Keratinocyte (primary cell): Measurements from ENCODE around the gene EXOSC5. TPM values are rescaled to one million over a fixed set of nuclear protein-coding genes. Genes with fewer than 3 reads are reported as not detected.
"Not testable (repeated sequence)": the region's sequence is repeated elsewhere in the genome, so short reads cannot be mapped to it uniquely, and the experiment has no call there.

Source experiments
- DNase-seq: peaks from one replicate; pipeline ENCODE4 v3.0.0-alpha.2; 2011; ENCODE audit warnings: low read depth, missing footprints, low spot score
- FAIRE-seq: peaks from 2 replicates; lab custom pipeline; 2011; peaks lifted over from hg19 to GRCh38; lab: Jason Lieb, UNC
- H2AFZ ChIP-seq: 2 replicates; pipeline ENCODE4 v1.6.0; 2012; ENCODE audit warnings: low read length, control low read depth, inconsistent platforms; ENCODE audit not compliant: control insufficient read depth
- H3K27ac ChIP-seq: 2 replicates; pipeline ENCODE4 v1.5.1; 2011; ENCODE audit warnings: low read length; ENCODE audit not compliant: control insufficient read depth, insufficient read depth
- H3K27me3 ChIP-seq: 3 replicates; pipeline ENCODE4 v1.6.0; 2011; ENCODE audit warnings: low read length; ENCODE audit not compliant: control insufficient read depth, insufficient read depth; ENCODE audit errors: extremely low read depth
- H3K36me3 ChIP-seq, 2 experiments: 2 replicates in 1 of 2; 3 replicates in 1 of 2; pipeline ENCODE4 v1.5.1; 2011; ENCODE audit warnings: low read length in 2 of 2, mild to moderate bottlenecking in 1 of 2; ENCODE audit not compliant: control insufficient read depth in 2 of 2, insufficient read depth in 2 of 2; ENCODE audit errors: extremely low read depth in 1 of 2
- H3K4me1 ChIP-seq: 3 replicates; pipeline ENCODE4 v1.5.1; 2011; ENCODE audit warnings: low read length; ENCODE audit not compliant: control insufficient read depth, insufficient read depth; ENCODE audit errors: extremely low read depth
- H3K4me2 ChIP-seq: 3 replicates; pipeline ENCODE4 v1.6.0; 2011; ENCODE audit warnings: low read depth, low read length; ENCODE audit not compliant: control insufficient read depth, insufficient read depth; ENCODE audit errors: extremely low read depth
- H3K4me3 ChIP-seq, 3 experiments: fragments of 200-600 bp in 1 of 3; sonication (generic) in 1 of 3; 2 replicates in 2 of 3; 3 replicates in 1 of 3; pipeline ENCODE4 v1.5.1; 2011 to 2016; ENCODE audit warnings: low read length in 3 of 3, mild to moderate bottlenecking in 3 of 3, control low read depth in 2 of 3, inconsistent platforms in 1 of 3, low read depth in 1 of 3, mixed read lengths in 1 of 3, mixed run types in 1 of 3, moderate library complexity in 1 of 3; ENCODE audit not compliant: control insufficient read depth in 2 of 3, insufficient read depth in 2 of 3; ENCODE audit errors: extremely low read depth in 1 of 3
- H3K79me2 ChIP-seq: 2 replicates; pipeline ENCODE4 v1.6.0; 2012; ENCODE audit warnings: low read length; ENCODE audit not compliant: control insufficient read depth, insufficient read depth
- H3K9ac ChIP-seq: 3 replicates; pipeline ENCODE4 v1.6.0; 2011; ENCODE audit warnings: low read length; ENCODE audit not compliant: control insufficient read depth, insufficient read depth; ENCODE audit errors: extremely low read depth
- H3K9me1 ChIP-seq: 3 replicates; pipeline ENCODE4 v1.6.0; 2011; ENCODE audit warnings: low read length; ENCODE audit not compliant: control insufficient read depth, insufficient read depth; ENCODE audit errors: extremely low read depth
- H3K9me3 ChIP-seq: 2 replicates; pipeline ENCODE4 v1.5.1; 2012; ENCODE audit warnings: low read depth, low read length; ENCODE audit not compliant: control insufficient read depth
- H4K20me1 ChIP-seq: 3 replicates; pipeline ENCODE4 v1.6.0; 2011; ENCODE audit warnings: low read length; ENCODE audit not compliant: control insufficient read depth, insufficient read depth; ENCODE audit errors: extremely low read depth
- EZH2 ChIP-seq: IDR thresholded peaks from one replicate; pipeline ENCODE4 v1.6.1; 2012; ENCODE audit warnings: inconsistent platforms, mild to moderate bottlenecking, low read length, moderate library complexity
- dilution Hi-C: fragments of 300-500 bp; cut with MboI; formaldehyde crosslinking; loops from one replicate; pipeline ENCODE4 v1.7.0; 2020; ENCODE audit warnings: low sequenced_read_pairs; ENCODE audit not compliant: extremely low pct_ligation_motif_present
- polyA plus RNA-seq, 5 experiments: library from polyadenylated mRNA; depleted of rRNA in 3 of 5; stranded (reverse) in 3 of 5; stranded (forward) in 1 of 5; unstranded in 1 of 5; fragments of >200 nt; gene quantifications; 1 replicate in 1 of 5; 2 replicates in 3 of 5; 3 replicates in 1 of 5; pipeline versions ENCODE4 v1.2.1 to v1.2.3, GENCODE V29; 2011 to 2012; ENCODE audit warnings: missing spikeins in 2 of 5, low read depth in 1 of 5, low replicate concordance in 1 of 5
- TF ChIP-seq, protein P1 (sequence below), 3 experiments: IDR thresholded peaks in 1 of 3; conservative IDR thresholded peaks in 1 of 3; optimal IDR thresholded peaks in 1 of 3; 2 replicates in 2 of 3; 3 replicates in 1 of 3; pipeline versions ENCODE3 to v1.5.1; 2011; ENCODE audit warnings: low read length in 3 of 3, mild to moderate bottlenecking in 3 of 3, moderate library complexity in 2 of 3, control low read depth in 1 of 3, inconsistent platforms in 1 of 3; ENCODE audit not compliant: insufficient read depth in 2 of 3; ENCODE audit errors: extremely low read depth in 1 of 3

EXOSC5 gene
- polyA plus RNA-seq, 1 donor (not counting 4 experiments of a cell fraction or from before 2014, with no cell fraction given), result 12.5 TPM

DNA sequence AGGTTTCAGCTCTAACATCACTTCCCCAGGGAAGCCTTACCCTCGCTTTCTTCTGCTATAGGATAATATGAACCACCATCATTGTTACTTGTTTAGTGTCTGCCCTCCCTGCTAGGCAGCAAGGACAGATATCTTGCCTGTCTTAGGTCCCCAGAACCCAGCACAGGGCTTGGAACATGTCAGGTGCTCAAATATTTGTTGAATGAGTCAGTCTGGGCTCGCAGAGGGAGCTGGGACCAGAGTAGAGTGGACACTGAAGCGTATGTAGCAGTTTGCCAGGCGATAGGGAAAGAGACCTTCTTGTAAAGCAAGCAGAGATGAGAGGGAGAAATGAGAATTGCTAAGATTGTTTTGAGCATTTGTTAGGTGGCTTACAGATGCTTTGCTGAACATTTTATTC lies 12.1 kb upstream of the EXOSC5 start:
- Histone ChIP-seq H3K9ac (no peak overlapping the region), H4K20me1 (no peaks in the 10 kb centered on the region), H2AFZ (no peak overlapping the region), H3K4me3 (no peak overlapping the region), H3K27me3 (no peaks in the 10 kb centered on the region), H3K9me3 (no peaks in the 10 kb centered on the region), H3K36me3 (peaks cover 0 to 2% of the 10 kb centered on the region in 2 experiments), H3K27ac (no peak overlapping the region), H3K79me2 (no peaks in the 10 kb centered on the region), H3K4me2 (no peak overlapping the region), H3K4me1 (peaks cover 5% of the 10 kb centered on the region), H3K9me1 (no peaks in the 10 kb centered on the region)
- no peak for FAIRE-seq
- dilution Hi-C loops, result no loop called here
- no peak for TF ChIP-seq EZH2
- TF ChIP-seq, protein P1, sequence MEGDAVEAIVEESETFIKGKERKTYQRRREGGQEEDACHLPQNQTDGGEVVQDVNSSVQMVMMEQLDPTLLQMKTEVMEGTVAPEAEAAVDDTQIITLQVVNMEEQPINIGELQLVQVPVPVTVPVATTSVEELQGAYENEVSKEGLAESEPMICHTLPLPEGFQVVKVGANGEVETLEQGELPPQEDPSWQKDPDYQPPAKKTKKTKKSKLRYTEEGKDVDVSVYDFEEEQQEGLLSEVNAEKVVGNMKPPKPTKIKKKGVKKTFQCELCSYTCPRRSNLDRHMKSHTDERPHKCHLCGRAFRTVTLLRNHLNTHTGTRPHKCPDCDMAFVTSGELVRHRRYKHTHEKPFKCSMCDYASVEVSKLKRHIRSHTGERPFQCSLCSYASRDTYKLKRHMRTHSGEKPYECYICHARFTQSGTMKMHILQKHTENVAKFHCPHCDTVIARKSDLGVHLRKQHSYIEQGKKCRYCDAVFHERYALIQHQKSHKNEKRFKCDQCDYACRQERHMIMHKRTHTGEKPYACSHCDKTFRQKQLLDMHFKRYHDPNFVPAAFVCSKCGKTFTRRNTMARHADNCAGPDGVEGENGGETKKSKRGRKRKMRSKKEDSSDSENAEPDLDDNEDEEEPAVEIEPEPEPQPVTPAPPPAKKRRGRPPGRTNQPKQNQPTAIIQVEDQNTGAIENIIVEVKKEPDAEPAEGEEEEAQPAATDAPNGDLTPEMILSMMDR (optimal IDR thresholded peaks at IDR 0.05 in 1 of 3, IDR thresholded peaks at IDR 0.05 in 1 of 3, conservative IDR thresholded peaks at IDR 0.05 in 1 of 3; ENCODE audit: extremely low read depth in 1 of 3, insufficient read depth in 2 of 3, low read length in 3 of 3), result no peak
- no peak for DNase-seq

DNA sequence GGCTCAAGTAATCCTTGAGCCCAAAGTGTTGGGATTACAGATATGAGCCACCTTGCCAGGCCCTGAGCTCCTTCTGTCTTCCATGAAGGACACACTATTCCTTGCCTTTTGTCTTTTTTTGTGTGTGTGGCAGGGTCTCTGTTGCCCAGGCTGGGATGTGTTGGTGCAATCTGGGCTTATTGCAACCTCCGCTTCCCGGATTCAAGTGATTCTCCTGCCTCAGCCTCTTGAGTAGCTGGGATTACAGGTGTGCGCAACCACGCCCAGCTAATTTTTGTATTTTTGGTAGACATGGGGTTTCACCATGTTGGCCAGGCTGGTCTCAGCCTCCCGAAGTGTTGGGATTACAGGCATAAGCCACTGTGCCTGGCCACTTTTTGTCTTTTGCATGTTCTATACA lies 11.7 kb upstream of the EXOSC5 start:
- H3K4me3 ChIP-seq, H3K4me1 ChIP-seq, H3K36me3 ChIP-seq, H3K9me3 ChIP-seq, H3K9me1 ChIP-seq, H3K79me2 ChIP-seq, FAIRE-seq, H3K4me2 ChIP-seq, H4K20me1 ChIP-seq, H3K27ac ChIP-seq, H3K27me3 ChIP-seq, H2AFZ ChIP-seq, DNase-seq, H3K9ac ChIP-seq, dilution Hi-C loops: not testable (repeated sequence)

DNA sequence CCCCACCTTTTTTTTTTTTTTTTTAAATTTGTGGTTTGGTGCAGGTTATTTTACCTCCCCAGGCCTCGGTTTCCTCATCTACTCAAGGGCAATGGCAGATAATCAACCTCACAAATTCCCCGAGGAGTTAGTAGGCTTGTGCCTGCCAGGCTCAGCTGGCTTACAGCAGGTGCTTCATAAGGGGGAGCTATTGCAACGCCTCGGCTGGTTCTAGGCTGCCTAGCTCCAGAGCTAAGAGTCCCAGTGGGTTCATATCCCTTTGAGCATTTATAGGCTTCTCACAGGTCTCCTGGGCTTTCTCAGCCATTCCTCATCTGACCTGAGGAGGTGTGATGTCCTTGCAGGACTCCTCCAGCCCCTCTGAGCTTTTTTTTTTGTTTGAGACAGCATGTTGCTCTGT lies 11.1 kb upstream of the EXOSC5 start:
- no peak for TF ChIP-seq EZH2
- TF ChIP-seq, protein P1 (optimal IDR thresholded peaks at IDR 0.05 in 1 of 3, IDR thresholded peaks at IDR 0.05 in 1 of 3, conservative IDR thresholded peaks at IDR 0.05 in 1 of 3; ENCODE audit: extremely low read depth in 1 of 3, insufficient read depth in 2 of 3, low read length in 3 of 3), result no peak
- Histone ChIP-seq H3K9me3 (no peaks in the 10 kb centered on the region), H3K79me2 (no peaks in the 10 kb centered on the region), H3K9me1 (no peaks in the 10 kb centered on the region), H3K4me2 (no peak overlapping the region), H3K4me1 (peaks cover 5% of the 10 kb centered on the region), H3K4me3 (no peak overlapping the region), H3K9ac (no peak overlapping the region), H2AFZ (no peak overlapping the region), H3K36me3 (peaks cover 0 to 2% of the 10 kb centered on the region in 2 experiments), H3K27me3 (no peaks in the 10 kb centered on the region), H3K27ac (no peak overlapping the region), H4K20me1 (no peaks in the 10 kb centered on the region)
- dilution Hi-C loops, result no loop called here
- no peak for FAIRE-seq
- DNase-seq, result no peak
